ENCODE data around the gene STXBP4.

STXBP4 gene

DNA sequence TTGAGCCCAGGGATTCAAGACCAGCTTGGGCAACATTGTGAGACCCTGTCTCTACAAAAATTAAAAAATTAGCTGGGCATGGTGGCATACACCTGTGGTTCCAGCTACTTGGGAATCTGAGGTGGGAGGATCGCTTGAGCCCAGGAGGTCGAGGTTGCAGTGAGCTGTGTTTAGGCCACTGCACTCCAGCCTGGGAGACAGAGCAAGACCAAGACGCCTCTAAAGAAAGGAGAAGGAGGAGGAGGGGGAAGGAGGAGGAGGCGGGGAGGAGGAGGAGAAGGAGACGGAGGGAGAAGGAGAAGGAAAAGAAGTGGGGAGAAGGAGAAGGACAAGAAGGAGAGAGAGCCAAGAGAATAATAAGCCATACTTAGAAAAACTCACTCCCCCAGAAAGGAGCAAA, 35.9 kb downstream of the STXBP4 start:
- no peak for TF ChIP-seq CTCF (IDR thresholded peaks at IDR 0.05; ENCODE audit: control insufficient read depth, insufficient read depth, low read depth, low read length, missing control alignments)
- H3K4me3 ChIP-seq (ENCODE audit: control insufficient read depth, low read depth, low read length), result no peak overlapping the region
- no peak for DNase-seq (ENCODE audit: low read depth)

GRCh38 chr17:55005520-55005919, 37.0 kb downstream of the STXBP4 start:
- no peak for DNase-seq (ENCODE audit: low read depth)
- no peak overlapping the region for H3K4me3 ChIP-seq (ENCODE audit: control insufficient read depth, low read depth, low read length)
- TF ChIP-seq CTCF (IDR thresholded peaks at IDR 0.05; ENCODE audit: control insufficient read depth, insufficient read depth, low read depth, low read length, missing control alignments), result peak; percentile 33

GRCh38 chr17:55023626-55024025, 55.1 kb downstream of the STXBP4 start:
- no peak overlapping the region for H3K4me3 ChIP-seq (ENCODE audit: control insufficient read depth, low read depth, low read length)
- no peak for DNase-seq (ENCODE audit: low read depth)
- no peak for TF ChIP-seq CTCF (IDR thresholded peaks at IDR 0.05; ENCODE audit: control insufficient read depth, insufficient read depth, low read depth, low read length, missing control alignments)

GRCh38 chr17:55037828-55038227, 69.3 kb downstream of the STXBP4 start:
- TF ChIP-seq CTCF (IDR thresholded peaks at IDR 0.05; ENCODE audit: control insufficient read depth, insufficient read depth, low read depth, low read length, missing control alignments), result no peak
- DNase-seq (ENCODE audit: low read depth), result no peak
- no peak overlapping the region for H3K4me3 ChIP-seq (ENCODE audit: control insufficient read depth, low read depth, low read length)

- TF ChIP-seq CTCF (IDR thresholded peaks at IDR 0.05; ENCODE audit: control insufficient read depth, insufficient read depth, low read depth, low read length, missing control alignments), result no peak
- H3K4me3 ChIP-seq (ENCODE audit: control insufficient read depth, low read depth, low read length), result no peak overlapping the region
- DNase-seq (ENCODE audit: low read depth), result no peak
Observed at GRCh38 chr17:55038291-55038690, 69.7 kb downstream of the STXBP4 start.

- no peak overlapping the region for H3K4me3 ChIP-seq (ENCODE audit: control insufficient read depth, low read depth, low read length)
- DNase-seq (ENCODE audit: low read depth), result no peak
- TF ChIP-seq CTCF (IDR thresholded peaks at IDR 0.05; ENCODE audit: control insufficient read depth, insufficient read depth, low read depth, low read length, missing control alignments), result no peak
Observed at GRCh38 chr17:55040611-55041010, 72.0 kb downstream of the STXBP4 start.

DNA sequence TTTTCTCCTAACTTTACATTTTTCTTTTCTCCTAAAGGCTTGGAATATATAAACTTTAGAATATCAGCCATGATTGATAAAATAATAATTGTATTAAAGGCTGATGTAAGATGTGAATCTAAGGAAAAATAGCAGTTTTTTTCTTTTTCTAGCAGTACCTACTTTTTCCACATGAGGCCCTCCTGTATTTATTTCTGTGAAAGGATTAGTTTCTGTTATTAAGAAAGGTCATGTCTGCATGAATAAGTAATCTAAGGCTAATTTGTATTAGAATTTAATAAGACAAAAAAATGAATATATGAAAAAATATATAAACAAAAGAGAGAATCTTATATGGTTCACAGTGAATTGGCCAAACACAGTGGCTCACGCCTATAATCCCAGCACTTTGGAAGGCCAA, 85.3 kb downstream of the STXBP4 start:
- DNase-seq (ENCODE audit: low read depth), result no peak
- TF ChIP-seq CTCF (IDR thresholded peaks at IDR 0.05; ENCODE audit: control insufficient read depth, insufficient read depth, low read depth, low read length, missing control alignments), result peak; percentile 30
- no peak overlapping the region for H3K4me3 ChIP-seq (ENCODE audit: control insufficient read depth, low read depth, low read length)

All from AG09309 (cell line).